CD4-positive, alpha-beta T cell (primary cell): ENCODE measurements around the gene DGLUCY. TPM values are rescaled to one million over a fixed set of nuclear protein-coding genes. Genes with fewer than 3 reads are reported as not detected.
A peak's percentile ranks its signal among the peaks of the same experiment; 100 is the strongest.

ENCODE experiments used
- ATAC-seq: fragments of 200-7000 bp; cut with Tn5 transposase; one replicate; pipeline ENCODE4 v1.10.0; 2022; ENCODE audit warnings: mild to moderate bottlenecking; ENCODE audit not compliant: poor library complexity
- CTCF ChIA-PET: fragments of 350-600 bp; sonication (Branson Sonifier 250); formaldehyde crosslinking; loops from one replicate; lab custom pipeline; 2021; ENCODE audit warnings: antibody characterized with exemption, inconsistent platforms; lab: Charles Lee
- POLR2A ChIA-PET: fragments of 350-600 bp; sonication (Branson Sonifier 250); formaldehyde crosslinking; loops from one replicate; lab custom pipeline; 2021; ENCODE audit warnings: antibody characterized with exemption, inconsistent platforms; lab: Charles Lee
- DNase-seq, 14 experiments: peaks; one replicate each; pipeline ENCODE4 v3.0.0-alpha.2; 2013 to 2020; ENCODE audit warnings: mixed read lengths in 2 of 14
- H3K27ac ChIP-seq, 2 donors: one replicate each; pipeline versions ENCODE4 v1.5.1 to v1.7.0; 2013; ENCODE audit warnings: low read length in 2 of 2, low read depth in 1 of 2, mild to moderate bottlenecking in 1 of 2
- H3K27me3 ChIP-seq, 2 experiments: 1 replicate in 1 of 2; 2 replicates in 1 of 2; pipeline versions ENCODE4 v1.6.1 to v1.7.0; 2013; ENCODE audit warnings: low read length in 2 of 2, control low read depth in 1 of 2, mild to moderate bottlenecking in 1 of 2, moderate library complexity in 1 of 2; ENCODE audit not compliant: insufficient read depth in 2 of 2, control insufficient read depth in 1 of 2
- H3K36me3 ChIP-seq: one replicate; pipeline ENCODE4 v1.6.1; 2013; ENCODE audit warnings: low read length, control low read depth; ENCODE audit not compliant: insufficient read depth
- H3K4me1 ChIP-seq: one replicate; pipeline ENCODE4 v1.6.1; 2013; ENCODE audit warnings: low read length, control low read depth; ENCODE audit not compliant: insufficient read depth
- H3K4me3 ChIP-seq: one replicate; pipeline ENCODE4 v1.5.1; 2013; ENCODE audit warnings: mild to moderate bottlenecking, low read length, moderate library complexity
- H3K9me3 ChIP-seq, 2 experiments: 1 replicate in 1 of 2; 2 replicates in 1 of 2; pipeline versions ENCODE4 v1.6.1 to v1.7.0; 2013; ENCODE audit warnings: low read length in 2 of 2, mild to moderate bottlenecking in 2 of 2, control low read depth in 1 of 2, moderate library complexity in 1 of 2; ENCODE audit not compliant: control insufficient read depth in 1 of 2, insufficient read depth in 1 of 2
- H3K27ac Mint-ChIP-seq: one replicate; pipeline ENCODE4 v1.8.0; 2020; ENCODE audit warnings: mixed read lengths
- H3K27me3 Mint-ChIP-seq: one replicate; pipeline ENCODE4 v1.8.0; 2021; ENCODE audit warnings: mixed read lengths
- H3K36me3 Mint-ChIP-seq: one replicate; pipeline ENCODE4 v1.8.0; 2021; ENCODE audit warnings: low read depth, mixed read lengths
- H3K4me1 Mint-ChIP-seq: one replicate; pipeline ENCODE4 v1.8.0; 2021; ENCODE audit warnings: low read depth, mixed read lengths
- H3K4me3 Mint-ChIP-seq: one replicate; pipeline ENCODE4 v1.8.0; 2020; ENCODE audit warnings: mild to moderate bottlenecking, mixed read lengths
- H3K9me3 Mint-ChIP-seq: one replicate; pipeline ENCODE4 v1.8.0; 2020; ENCODE audit warnings: mixed read lengths
- intact Hi-C, 2 experiments: fragments of 100-400 bp; cut with DNase I in 1 of 2; cut with micrococcal nuclease in 1 of 2; formaldehyde crosslinking; loops; one replicate each; pipeline versions ENCODE4 v1.15.1 to v1.9.0; 2023 to 2025; cut with DNase I, micrococcal nuclease
- total RNA-seq, 174 experiments: library from RNA in 2 of 174; stranded (reverse) in 2 of 174; gene quantifications; one replicate each; pipeline ENCODE4 v1.2.3 and lab custom pipeline; 2021 to 2026
- TF ChIP-seq, protein P1 (sequence below): fragments of 200-600 bp; IDR thresholded peaks from one replicate; pipeline ENCODE4 v1.8.0; 2022; ENCODE audit warnings: antibody characterized with exemption, mild to moderate bottlenecking

Gene DGLUCY
- total RNA-seq, 2 experiments from 2014 or later, result 33.0 to 34.9 TPM

DNA sequence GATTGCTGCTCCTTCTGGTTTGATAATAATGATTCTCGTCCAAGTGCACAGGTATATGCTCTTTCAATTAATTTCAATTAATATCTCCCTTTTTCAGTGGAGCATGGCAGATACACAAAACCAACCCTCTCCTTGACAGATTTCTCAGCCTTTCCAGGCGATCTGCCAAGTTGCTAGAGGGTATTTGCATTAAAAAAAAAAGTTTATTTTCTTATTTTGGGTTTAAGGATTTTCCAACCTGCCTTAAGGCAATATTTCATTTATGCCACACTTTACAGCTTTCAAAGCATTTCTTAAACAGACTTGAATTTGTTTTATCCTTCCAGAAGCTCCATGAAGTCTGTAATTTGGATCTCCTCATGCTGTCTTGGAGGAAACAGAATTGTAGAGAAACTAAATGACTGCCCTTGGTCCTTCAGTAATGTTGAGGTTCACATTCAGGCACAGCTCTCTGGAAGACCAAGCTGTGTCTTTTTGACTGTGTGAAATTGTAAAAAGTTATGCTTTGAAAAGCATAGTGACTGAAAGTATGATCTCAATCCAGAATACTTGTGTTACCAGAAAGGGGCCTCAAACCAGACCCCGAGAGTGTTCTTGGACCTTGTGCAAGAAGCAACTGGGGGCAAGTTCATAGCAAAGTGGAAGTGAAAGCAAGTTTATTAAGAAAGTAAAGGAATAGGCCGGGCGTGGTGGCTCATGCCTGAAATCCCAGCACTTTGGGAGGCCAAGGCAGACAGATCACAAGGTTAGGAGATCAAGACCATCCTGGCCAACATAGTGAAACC, 2.3 kb downstream of the DGLUCY start:
- peaks cover 25% of the 10 kb centered on the region for H3K36me3 ChIP-seq
- intact Hi-C loops, result loop anchor here (2.0 kb wide), 2 partner anchors 55 to 57 kb away; partner anchors contain the start of gene RPS6KA5 (in 1 of the 2)
- H3K4me1 ChIP-seq, result peaks cover 70% of the 10 kb centered on the region
- Mint-ChIP-seq H3K4me1 (peaks cover 78% of the 10 kb centered on the region), H3K27me3 (no peaks in the 10 kb centered on the region), H3K27ac (peak overlapping the region; percentile 91), H3K36me3 (peaks cover 53% of the 10 kb centered on the region), H3K9me3 (no peaks in the 10 kb centered on the region), H3K4me3 (peak overlapping the region; percentile 92)
- TF ChIP-seq, protein P1, sequence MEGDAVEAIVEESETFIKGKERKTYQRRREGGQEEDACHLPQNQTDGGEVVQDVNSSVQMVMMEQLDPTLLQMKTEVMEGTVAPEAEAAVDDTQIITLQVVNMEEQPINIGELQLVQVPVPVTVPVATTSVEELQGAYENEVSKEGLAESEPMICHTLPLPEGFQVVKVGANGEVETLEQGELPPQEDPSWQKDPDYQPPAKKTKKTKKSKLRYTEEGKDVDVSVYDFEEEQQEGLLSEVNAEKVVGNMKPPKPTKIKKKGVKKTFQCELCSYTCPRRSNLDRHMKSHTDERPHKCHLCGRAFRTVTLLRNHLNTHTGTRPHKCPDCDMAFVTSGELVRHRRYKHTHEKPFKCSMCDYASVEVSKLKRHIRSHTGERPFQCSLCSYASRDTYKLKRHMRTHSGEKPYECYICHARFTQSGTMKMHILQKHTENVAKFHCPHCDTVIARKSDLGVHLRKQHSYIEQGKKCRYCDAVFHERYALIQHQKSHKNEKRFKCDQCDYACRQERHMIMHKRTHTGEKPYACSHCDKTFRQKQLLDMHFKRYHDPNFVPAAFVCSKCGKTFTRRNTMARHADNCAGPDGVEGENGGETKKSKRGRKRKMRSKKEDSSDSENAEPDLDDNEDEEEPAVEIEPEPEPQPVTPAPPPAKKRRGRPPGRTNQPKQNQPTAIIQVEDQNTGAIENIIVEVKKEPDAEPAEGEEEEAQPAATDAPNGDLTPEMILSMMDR, result no peak
- H3K27ac ChIP-seq, result peak overlapping the region; percentile 83 to 88
- DNase-seq (peak in 3 of 14 experiments; percentile 20 to 52 (median 22)), ATAC-seq (no peak)
- ChIA-PET CTCF (interaction anchor here (1.1 to 1.3 kb wide), 2 partner anchors 23 to 213 kb away, joined by 3 read pairs; no protein-coding TSS in a partner anchor), POLR2A (interaction anchor here (3.6 to 4.2 kb wide), 2 partner anchors 38 to 55 kb away, joined by 34 to 181 read pairs; partner anchors contain the start of gene RPS6KA5)
- H3K4me3 ChIP-seq, result peak overlapping the region; percentile 62
- no peaks in the 10 kb centered on the region for H3K27me3 ChIP-seq
- H3K9me3 ChIP-seq, result no peaks in the 10 kb centered on the region

DNA sequence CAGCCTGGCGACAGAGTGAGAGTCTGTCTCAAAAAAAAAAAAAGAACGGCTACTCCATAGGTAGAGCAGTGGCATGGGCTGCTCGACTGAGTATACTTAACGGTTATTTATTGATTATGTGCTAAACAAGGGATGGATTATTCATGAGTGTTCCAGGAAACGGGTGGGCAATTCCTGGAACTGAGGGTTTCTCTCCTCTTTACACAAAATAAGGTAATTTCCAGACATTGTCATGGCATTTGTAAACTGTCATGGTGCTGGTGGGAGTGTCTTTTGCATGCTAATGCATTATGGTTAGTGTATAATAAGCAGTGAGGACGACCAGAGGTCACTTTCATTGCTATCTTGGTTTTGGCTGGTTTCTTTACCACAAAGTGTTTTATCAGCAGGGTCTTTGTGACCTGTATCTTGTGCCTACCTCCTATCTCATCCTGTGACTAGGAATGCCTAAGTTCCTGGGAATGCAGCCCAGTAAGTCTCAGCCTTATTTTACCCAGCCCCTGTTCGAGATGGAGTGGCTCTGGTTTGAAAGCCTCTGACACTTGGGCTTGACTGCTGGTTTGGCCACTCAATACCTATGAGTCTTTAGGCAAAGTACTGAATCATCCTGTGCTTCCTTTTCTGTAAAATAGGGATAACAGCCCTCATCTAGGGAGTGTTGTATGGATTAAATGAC, 3.2 kb downstream of the DGLUCY start:
- peak overlapping the region; percentile 83 to 88 for H3K27ac ChIP-seq
- peak overlapping the region; percentile 62 for H3K4me3 ChIP-seq
- Mint-ChIP-seq H3K4me1 (peaks cover 85% of the 10 kb centered on the region), H3K4me3 (peak overlapping the region; percentile 69), H3K9me3 (no peaks in the 10 kb centered on the region), H3K27ac (peak overlapping the region; percentile 91), H3K27me3 (no peaks in the 10 kb centered on the region), H3K36me3 (peaks cover 61% of the 10 kb centered on the region)
- TF ChIP-seq, protein P1, result no peak
- CTCF ChIA-PET, result no interaction called here
- H3K36me3 ChIP-seq, result peaks cover 25% of the 10 kb centered on the region
- ATAC-seq (no peak), DNase-seq (peak in 3 of 14 experiments; percentile 18 to 53 (median 18))
- H3K9me3 ChIP-seq, result no peaks in the 10 kb centered on the region
- peaks cover 70% of the 10 kb centered on the region for H3K4me1 ChIP-seq
- POLR2A ChIA-PET, result interaction anchor here (4.2 kb wide), 1 partner anchor 56 kb away, joined by 181 read pairs; the partner anchor contains the start of gene RPS6KA5
- intact Hi-C loops, result no loop called here
- H3K27me3 ChIP-seq, result no peaks in the 10 kb centered on the region

DNA sequence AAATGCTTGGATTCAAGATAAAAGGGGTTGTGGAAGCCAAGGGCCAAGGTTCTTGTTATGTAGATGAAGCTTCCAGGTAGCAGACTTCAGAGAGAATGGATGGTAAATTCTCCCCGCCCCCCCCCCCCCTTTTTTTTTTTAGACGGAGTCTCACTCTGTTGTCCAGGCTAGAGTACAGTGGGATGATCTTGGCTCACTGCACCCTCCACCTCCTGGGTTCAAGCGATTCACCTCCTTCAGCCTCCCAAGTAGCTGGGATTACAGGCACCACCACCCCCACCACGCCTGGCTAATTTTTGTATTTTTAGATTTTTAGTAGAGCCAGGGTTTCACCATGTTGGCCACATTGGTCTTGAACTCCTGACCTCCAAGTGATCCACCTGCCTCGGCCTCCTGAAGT, 4.1 kb downstream of the DGLUCY start:
- ChIA-PET POLR2A (no interaction called here), CTCF (no interaction called here)
- Histone ChIP-seq H3K4me3 (no peak overlapping the region), H3K27me3 (no peaks in the 10 kb centered on the region), H3K27ac (peak overlapping the region in 1 of 2 donors; percentile 88), H3K36me3 (peaks cover 25% of the 10 kb centered on the region), H3K9me3 (no peaks in the 10 kb centered on the region), H3K4me1 (peaks cover 66% of the 10 kb centered on the region)
- TF ChIP-seq, protein P1, result no peak
- Mint-ChIP-seq H3K27ac (peak overlapping the region; percentile 91), H3K4me3 (peak overlapping the region; percentile 54), H3K4me1 (peaks cover 85% of the 10 kb centered on the region), H3K27me3 (no peaks in the 10 kb centered on the region), H3K36me3 (peaks cover 61% of the 10 kb centered on the region), H3K9me3 (no peaks in the 10 kb centered on the region)
- intact Hi-C loops, result no loop called here
- DNase-seq (no peak), ATAC-seq (no peak)
